HG03520 (cell line): Measurements from ENCODE around the gene UNCX.
"Not testable (repeated sequence)": the region's sequence is repeated elsewhere in the genome, so short reads cannot be mapped to it uniquely, and the experiment has no call there.

Source experiments
- ATAC-seq: cut with Tn5 transposase; IDR thresholded peaks from one replicate; pipeline ENCODE4 v1.9.1; 2021; ENCODE audit warnings: mild to moderate bottlenecking, moderate library complexity; ENCODE audit not compliant: unreplicated experiment

The UNCX gene

GRCh38 chr7:1274121-1274875 lies 41.6 kb downstream of the UNCX start:
- ATAC-seq, result no peak

GRCh38 chr7:1274876-1275375 lies 42.3 kb downstream of the UNCX start:
- no peak for ATAC-seq

GRCh38 chr7:1275451-1276381 lies 43.0 kb downstream of the UNCX start:
- ATAC-seq, result no peak

- no peak for ATAC-seq
Measured at GRCh38 chr7:1276626-1277175, 44.0 kb downstream of the UNCX start.

GRCh38 chr7:1278543-1278942 lies 45.9 kb downstream of the UNCX start:
- no peak for ATAC-seq

GRCh38 chr7:1279041-1279440 lies 46.4 kb downstream of the UNCX start:
- no peak for ATAC-seq

- not testable (repeated sequence) for ATAC-seq
Measured at GRCh38 chr7:1279895-1280294, 47.2 kb downstream of the UNCX start.

- ATAC-seq, result no peak
Measured at GRCh38 chr7:1281068-1281467, 48.4 kb downstream of the UNCX start.

GRCh38 chr7:1282679-1283078 lies 50.0 kb downstream of the UNCX start:
- ATAC-seq, result no peak

- ATAC-seq, result no peak
Measured at GRCh38 chr7:1283337-1283736, 50.7 kb downstream of the UNCX start.

GRCh38 chr7:1283941-1284742 lies 51.5 kb downstream of the UNCX start:
- ATAC-seq, result no peak

GRCh38 chr7:1284743-1285458 lies 52.2 kb downstream of the UNCX start:
- no peak for ATAC-seq

GRCh38 chr7:1285556-1286301 lies 53.1 kb downstream of the UNCX start:
- ATAC-seq, result no peak
